DMS53 treated with DMSO at 0.1 percent for 48 hours (cell line): ENCODE measurements around the gene MYRIP.

Experiments used
- DNase-seq: peaks from one replicate; lab custom pipeline; 2025; ENCODE audit not compliant: unreplicated experiment; lab: John Stamatoyannopoulos, UW

MYRIP gene

GRCh38 chr3:40216471-40216870 is 407.1 kb downstream of the MYRIP start:
- no peak for DNase-seq

GRCh38 chr3:40223856-40224255 is 414.4 kb downstream of the MYRIP start:
- DNase-seq, result no peak

GRCh38 chr3:40224796-40225515 is 415.5 kb downstream of the MYRIP start:
- no peak for DNase-seq

GRCh38 chr3:40226636-40227035 is 417.2 kb downstream of the MYRIP start:
- DNase-seq, result no peak

GRCh38 chr3:40228792-40229350 is 419.5 kb downstream of the MYRIP start:
- DNase-seq, result no peak

- DNase-seq, result no peak
Measured at GRCh38 chr3:40229386-40229785, 420.0 kb downstream of the MYRIP start.

- no peak for DNase-seq
Measured at GRCh38 chr3:40229963-40230362, 420.6 kb downstream of the MYRIP start.

GRCh38 chr3:40230382-40230781 is 421.0 kb downstream of the MYRIP start:
- no peak for DNase-seq

GRCh38 chr3:40232626-40233025 is 423.2 kb downstream of the MYRIP start:
- DNase-seq, result no peak

- no peak for DNase-seq
Measured at GRCh38 chr3:40237159-40237558, 427.8 kb downstream of the MYRIP start.

- DNase-seq, result no peak
Measured at GRCh38 chr3:40237889-40238571, 428.6 kb downstream of the MYRIP start.

- DNase-seq, result no peak
Measured at GRCh38 chr3:40240921-40241320, 431.5 kb downstream of the MYRIP start.

- no peak for DNase-seq
Measured at GRCh38 chr3:40242216-40242615, 432.8 kb downstream of the MYRIP start.

GRCh38 chr3:40242638-40243037 is 433.2 kb downstream of the MYRIP start:
- no peak for DNase-seq

- no peak for DNase-seq
Measured at GRCh38 chr3:40243056-40243455, 433.6 kb downstream of the MYRIP start.

- no peak for DNase-seq
Measured at GRCh38 chr3:40247714-40248454, 438.5 kb downstream of the MYRIP start.

- DNase-seq, result no peak
Measured at GRCh38 chr3:40248591-40248990, 439.2 kb downstream of the MYRIP start.

GRCh38 chr3:40249168-40249567 is 439.8 kb downstream of the MYRIP start:
- DNase-seq, result no peak

- DNase-seq, result no peak
Measured at GRCh38 chr3:40254491-40254890, 445.1 kb downstream of the MYRIP start.

GRCh38 chr3:40254891-40255290 is 445.5 kb downstream of the MYRIP start:
- no peak for DNase-seq

GRCh38 chr3:40255532-40255931 is 446.1 kb downstream of the MYRIP start:
- DNase-seq, result no peak

GRCh38 chr3:40258064-40258463 is 448.7 kb downstream of the MYRIP start:
- no peak for DNase-seq
